ENCODE measurements around the gene OXTR. TPM values are rescaled to one million over a fixed set of nuclear protein-coding genes. Genes with fewer than 3 reads are reported as not detected.
"Not testable (repeated sequence)": the region's sequence is repeated elsewhere in the genome, so short reads cannot be mapped to it uniquely, and the experiment has no call there.

Gene OXTR
- total RNA-seq, 1 donor from 2014 or later, result 1.0 TPM

- intact Hi-C loops (cut with micrococcal nuclease), result no loop called here
Measured at GRCh38 chr3:8743021-8743601, 26.3 kb downstream of the OXTR start.

DNA sequence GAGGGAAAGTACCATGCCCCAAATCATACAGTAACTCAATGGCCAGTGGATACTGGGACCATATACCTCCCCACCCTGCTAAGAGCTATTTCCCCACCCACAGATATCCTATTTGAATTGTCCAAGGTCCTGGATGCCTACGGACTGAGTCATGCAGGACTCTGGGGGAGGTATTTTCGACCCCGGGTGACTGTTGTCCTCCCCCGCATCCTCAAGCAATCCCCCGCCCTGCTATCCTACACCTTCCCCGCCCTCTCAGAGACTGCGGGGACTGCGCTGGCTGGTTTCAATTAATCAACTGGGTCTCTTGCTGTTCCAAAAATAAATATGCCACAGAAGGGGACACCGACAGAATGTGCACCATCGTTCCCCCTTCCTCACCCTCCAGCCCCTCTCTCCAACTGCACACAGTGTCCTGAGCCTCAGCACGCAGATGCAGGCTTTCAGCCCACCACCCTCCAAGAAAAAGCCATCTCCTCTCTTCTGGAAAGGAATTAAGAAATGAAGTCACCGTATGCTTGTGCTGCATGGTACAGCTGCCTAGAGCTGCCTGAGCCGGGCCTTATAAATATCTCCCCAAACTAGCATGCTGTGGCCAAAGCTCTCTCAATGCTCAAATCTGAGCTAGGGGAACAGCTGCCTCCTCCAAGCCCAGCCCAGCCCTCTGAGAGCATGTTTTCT is 27.7 kb downstream of the OXTR start:
- intact Hi-C loops (cut with micrococcal nuclease), result no loop called here

DNA sequence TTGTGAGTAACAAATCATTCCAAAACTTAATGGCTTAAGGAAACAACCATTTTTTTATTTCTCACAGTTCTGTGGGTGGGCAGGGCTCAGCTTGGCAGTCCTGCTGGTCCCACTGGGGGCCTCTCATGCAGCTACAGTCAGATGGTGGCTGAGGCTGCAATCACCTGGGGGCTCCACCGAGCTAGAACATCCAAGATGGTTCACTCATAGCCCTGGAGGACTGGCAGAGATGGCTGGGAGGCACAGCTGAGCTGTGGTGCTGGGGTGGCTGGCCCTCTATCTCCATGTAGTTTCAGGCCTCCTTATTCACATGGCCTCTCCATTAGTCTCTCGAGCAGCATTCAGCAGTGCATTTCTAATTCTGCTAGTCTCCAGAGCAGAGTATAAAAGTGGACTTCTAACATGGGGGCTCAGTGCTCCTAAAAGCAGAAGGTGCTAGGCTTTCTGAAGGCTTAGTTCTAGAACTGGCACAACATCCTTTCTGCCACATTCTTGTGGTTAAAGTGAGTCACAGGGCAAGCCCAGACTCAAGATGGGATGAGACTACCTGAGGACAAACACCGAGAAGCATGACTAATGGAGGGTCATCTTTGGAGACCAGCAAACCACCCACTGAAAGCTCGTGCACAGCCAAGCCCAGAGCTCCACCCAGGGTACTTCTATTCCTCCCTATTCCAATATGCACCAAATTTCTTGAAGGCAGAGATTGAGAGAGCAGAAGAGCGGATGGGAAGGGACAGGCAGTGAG is 29.5 kb downstream of the OXTR start:
- intact Hi-C loops (cut with micrococcal nuclease), result no loop called here

- intact Hi-C loops (cut with micrococcal nuclease), result no loop called here
Measured at GRCh38 chr3:8738639-8739038, 30.8 kb downstream of the OXTR start.

GRCh38 chr3:8737823-8738222 is 31.6 kb downstream of the OXTR start:
- intact Hi-C loops (cut with micrococcal nuclease), result no loop called here

GRCh38 chr3:8737301-8737700 is 32.1 kb downstream of the OXTR start:
- intact Hi-C loops (cut with micrococcal nuclease), result no loop called here

DNA sequence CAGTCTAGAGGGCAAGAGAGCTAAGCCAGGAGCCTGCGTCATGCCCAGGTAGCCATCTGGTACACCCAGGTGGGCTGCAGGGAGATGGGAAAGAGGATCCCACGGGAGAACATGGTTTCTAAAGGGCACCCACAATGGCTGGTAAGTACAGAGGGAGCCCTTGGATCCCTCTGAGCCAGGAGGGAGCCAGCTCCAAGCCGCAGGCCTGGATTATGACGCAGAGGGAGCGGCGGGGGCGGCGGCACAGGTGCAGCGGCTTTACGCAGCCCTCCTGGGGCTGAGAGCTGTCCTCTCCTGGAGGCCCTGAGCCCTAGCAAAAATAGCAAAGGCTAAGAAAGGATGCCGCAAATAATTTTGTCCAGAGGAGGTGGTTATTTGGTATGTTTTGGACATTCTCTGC is 33.0 kb downstream of the OXTR start:
- intact Hi-C loops (cut with micrococcal nuclease), result no loop called here

GRCh38 chr3:8734908-8735307 is 34.5 kb downstream of the OXTR start:
- intact Hi-C loops (cut with micrococcal nuclease), result no loop called here

- intact Hi-C loops (cut with micrococcal nuclease), result no loop called here
Measured at GRCh38 chr3:8734137-8734878, 35.1 kb downstream of the OXTR start.

- intact Hi-C loops (cut with micrococcal nuclease), result no loop called here
Measured at GRCh38 chr3:8733332-8734094, 35.9 kb downstream of the OXTR start, which contains the start of gene CAV3. TSS of gene CAV3 (plus strand) at chr3:8733802. CDS start at chr3:8733877, 75 bp downstream.

- intact Hi-C loops (cut with micrococcal nuclease), result no loop called here
Measured at GRCh38 chr3:8732413-8732812, 37.0 kb downstream of the OXTR start.

DNA sequence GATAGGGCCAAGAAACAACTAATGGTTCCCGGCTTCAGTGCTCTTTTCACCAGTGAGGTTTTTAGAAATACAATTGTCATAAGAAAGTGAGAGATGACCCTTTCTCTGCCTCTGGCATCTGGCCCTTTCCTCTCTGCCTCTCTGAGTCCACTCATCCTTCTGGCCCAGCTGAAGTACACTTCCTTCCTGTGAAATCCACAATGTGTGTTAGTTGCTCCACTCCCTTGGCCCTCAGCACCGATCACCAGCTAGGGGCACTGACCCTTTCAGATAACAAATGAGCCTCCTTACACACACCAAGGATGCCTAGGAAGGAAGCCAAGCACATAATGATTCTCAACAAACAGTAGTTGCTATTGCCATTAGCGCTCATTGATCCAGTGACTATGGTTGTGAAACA is 38.8 kb downstream of the OXTR start:
- intact Hi-C loops (cut with micrococcal nuclease), result no loop called here

GRCh38 chr3:8729479-8729878 is 39.9 kb downstream of the OXTR start:
- intact Hi-C loops (cut with micrococcal nuclease), result no loop called here

GRCh38 chr3:8727605-8728512 is 41.6 kb downstream of the OXTR start:
- intact Hi-C loops (cut with micrococcal nuclease), result no loop called here

DNA sequence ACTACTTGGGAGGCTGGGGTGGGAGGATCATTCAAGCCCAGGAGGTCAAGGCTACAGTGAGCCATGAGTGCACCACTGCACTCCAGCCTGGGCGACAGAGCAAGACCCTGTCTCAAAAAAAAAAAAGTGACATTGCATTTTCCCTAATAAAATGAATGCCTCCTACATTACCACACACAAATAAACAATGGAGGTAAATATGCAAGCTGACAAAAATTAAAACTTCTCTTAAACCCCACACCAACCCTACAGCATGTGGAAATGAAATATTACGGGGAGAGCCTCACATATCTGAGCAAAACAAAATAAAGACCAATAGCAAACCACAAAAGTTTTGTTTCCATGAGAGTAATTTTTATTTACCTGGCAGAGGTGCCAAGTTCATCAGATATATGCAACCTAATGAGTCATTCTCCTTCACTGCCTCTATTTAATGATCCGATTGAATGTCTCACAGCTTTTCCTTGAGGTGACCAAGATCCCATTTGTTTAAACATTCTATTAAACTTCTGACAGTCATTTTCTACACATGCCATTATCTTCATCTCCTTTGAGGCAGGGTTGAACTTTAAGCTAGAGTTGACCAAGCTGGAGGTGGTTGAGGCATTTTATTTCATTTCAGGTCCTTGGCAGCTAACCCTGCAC is 45.2 kb downstream of the OXTR start:
- intact Hi-C loops (cut with micrococcal nuclease), result no loop called here

DNA sequence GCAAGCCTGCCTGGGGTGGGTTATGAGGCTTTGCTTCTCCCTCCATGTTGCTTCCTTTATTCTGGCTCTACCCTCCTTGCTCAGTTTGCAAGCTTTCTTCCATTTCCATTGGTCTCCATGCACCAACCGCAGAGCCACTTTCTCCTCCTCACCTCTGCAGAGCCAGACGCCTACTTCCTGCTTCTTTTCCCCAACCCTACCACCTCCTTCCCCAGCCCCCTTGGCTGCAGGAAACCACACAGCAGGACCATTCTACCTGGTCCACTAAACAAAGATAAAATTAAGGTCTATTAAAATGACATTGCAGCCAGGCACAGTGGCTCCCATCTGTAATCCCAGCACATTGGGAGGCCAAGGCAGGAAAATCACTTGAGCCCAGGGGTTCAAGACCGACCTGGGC is 45.8 kb downstream of the OXTR start:
- intact Hi-C loops (cut with micrococcal nuclease), result no loop called here

DNA sequence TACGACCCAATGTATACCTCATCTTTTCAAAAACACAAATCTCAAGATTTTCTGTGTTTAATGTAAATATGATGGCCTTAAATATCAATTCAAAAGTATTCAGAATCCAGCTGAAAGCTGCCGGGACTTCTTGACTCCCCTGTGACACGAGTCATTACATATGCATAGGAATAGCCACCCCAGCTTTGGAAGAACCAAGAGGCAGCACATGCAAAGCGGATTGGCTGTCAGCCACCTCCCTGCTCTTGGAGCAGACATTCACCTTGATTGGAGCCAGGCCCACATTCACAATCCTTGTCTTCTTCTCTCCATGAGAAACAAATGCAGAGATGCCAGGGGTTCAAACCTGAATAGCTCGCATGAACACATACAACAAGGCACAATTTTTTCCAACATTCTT is 46.6 kb downstream of the OXTR start:
- intact Hi-C loops (cut with micrococcal nuclease), result no loop called here

- intact Hi-C loops (cut with micrococcal nuclease), result not testable (repeated sequence)
Measured at GRCh38 chr3:8715757-8716156, 53.7 kb downstream of the OXTR start.

DNA sequence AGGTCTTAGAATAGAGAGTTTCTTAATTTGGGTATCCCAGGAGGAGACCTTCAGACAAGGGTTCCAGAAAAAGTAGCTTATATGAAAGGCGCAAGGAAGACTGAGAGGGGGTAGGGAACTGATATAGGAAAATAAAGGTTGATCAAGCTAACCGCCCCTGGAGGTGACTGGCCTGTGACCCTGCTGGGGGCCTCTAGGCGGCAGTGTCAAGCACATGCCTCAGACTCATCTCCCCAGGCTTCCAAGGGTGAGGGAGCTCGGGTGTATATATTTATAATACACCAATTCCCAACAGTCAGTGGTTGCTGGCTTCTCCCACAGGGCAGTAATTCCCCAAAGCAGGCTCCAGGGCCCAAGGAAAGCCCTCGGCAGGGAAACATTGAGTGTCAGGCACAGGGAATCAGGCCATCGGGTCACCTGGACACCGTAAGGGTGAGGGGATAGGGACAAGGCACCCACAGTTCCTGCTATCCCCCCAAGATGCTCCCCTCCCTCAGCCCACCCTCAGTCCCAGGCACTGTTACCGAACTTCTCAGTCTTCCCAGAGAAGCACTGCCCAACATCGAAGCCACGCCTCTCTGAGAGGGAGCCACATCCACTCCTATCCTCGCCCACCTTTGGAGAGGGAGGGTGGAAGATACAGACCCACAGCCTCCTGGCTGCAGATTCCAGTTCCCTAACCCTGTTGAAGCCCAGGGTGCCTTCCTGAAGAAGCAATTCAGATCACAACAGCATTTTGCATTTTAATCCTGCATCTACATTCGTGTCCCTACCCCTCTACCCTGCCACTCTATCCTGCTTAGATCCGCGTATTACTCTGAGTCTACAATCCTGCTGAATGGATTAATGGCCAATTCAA is 55.3 kb downstream of the OXTR start:
- intact Hi-C loops (cut with micrococcal nuclease), result no loop called here

Measured in T-helper 1 cell treated with Interleukin-12 subunit alpha and Interleukin-12 subunit beta and Interleukin-4 antibody, amounts not matched to agents 30 ng/mL and 1 ng/mL, for 36 hours (primary cell).